Thoracic aorta endothelial cell (primary cell): ENCODE data around the gene SMNDC1. TPM values are rescaled to one million over a fixed set of nuclear protein-coding genes. Genes with fewer than 3 reads are reported as not detected.

Source experiments
- total RNA-seq: library from RNA; depleted of rRNA; stranded (reverse); fragments of >200 nt; gene quantifications from 2 replicates; pipeline ENCODE4 v1.2.3, GENCODE V29; 2012

SMNDC1 gene
- total RNA-seq = 15.3 and 16.4 TPM in 2 replicates

GRCh38 chr10:110304780-110305421, at the start of gene SMNDC1:
Gene SMNDC1, minus strand, starts transcription at chr10:110304920. Its CDS starts 1,333 bp downstream, at chr10:110303587.

Other genes with a start within 250 kb of the SMNDC1 start
- 6.6 and 7.8 TPM in 2 replicates for gene MXI1, start 97.3 kb downstream of the SMNDC1 start, total RNA-seq
- 23.0 and 38.6 TPM in 2 replicates for gene DUSP5, start 193.0 kb upstream of the SMNDC1 start, total RNA-seq